GM23248 (cell line): Measurements from ENCODE around the gene NAPSA. TPM values are rescaled to one million over a fixed set of nuclear protein-coding genes. Genes with fewer than 3 reads are reported as not detected.

Experiments used
- DNase-seq: peaks from one replicate; pipeline ENCODE4 v3.0.0-alpha.2; 2015
- H2AFZ ChIP-seq: fragments of 200-600 bp; sonication (generic); 2 replicates; pipeline ENCODE4 v1.6.1; 2016; ENCODE audit warnings: antibody characterized with exemption
- H3F3A ChIP-seq: fragments of 200-600 bp; sonication (generic); 2 replicates; pipeline ENCODE4 v1.6.1; 2016; ENCODE audit warnings: mild to moderate bottlenecking, antibody characterized with exemption, mixed run types; ENCODE audit not compliant: insufficient read depth
- H3K27ac ChIP-seq: fragments of 200-600 bp; sonication (generic); 2 replicates; pipeline ENCODE4 v1.5.1; 2016; ENCODE audit warnings: mild to moderate bottlenecking
- H3K27me3 ChIP-seq: fragments of 200-600 bp; sonication (generic); replicated peaks from 2 replicates; pipeline ENCODE4 v1.6.1; 2016; ENCODE audit warnings: mild to moderate bottlenecking; ENCODE audit not compliant: insufficient read depth
- H3K36me3 ChIP-seq: fragments of 200-600 bp; sonication (generic); 2 replicates; pipeline ENCODE4 v1.6.1; 2016; ENCODE audit warnings: low read depth, mild to moderate bottlenecking
- H3K4me1 ChIP-seq: fragments of 200-600 bp; sonication (generic); 2 replicates; pipeline ENCODE4 v1.6.1; 2016; ENCODE audit warnings: mild to moderate bottlenecking; ENCODE audit not compliant: insufficient read depth
- H3K4me2 ChIP-seq: fragments of 200-600 bp; sonication (generic); one replicate; pipeline ENCODE4 v1.6.1; 2016; ENCODE audit warnings: mild to moderate bottlenecking; ENCODE audit not compliant: unreplicated experiment
- H3K4me3 ChIP-seq: fragments of 200-600 bp; sonication (generic); 2 replicates; pipeline ENCODE4 v1.5.1; 2016; ENCODE audit warnings: mild to moderate bottlenecking
- H3K79me2 ChIP-seq: fragments of 200-600 bp; sonication (generic); 2 replicates; pipeline ENCODE4 v1.6.1; 2016; ENCODE audit warnings: mild to moderate bottlenecking; ENCODE audit not compliant: insufficient read depth
- H3K9ac ChIP-seq: fragments of 200-600 bp; sonication (generic); 2 replicates; pipeline ENCODE4 v1.6.1; 2016; ENCODE audit warnings: mild to moderate bottlenecking
- H3K9me2 ChIP-seq: fragments of 200-600 bp; sonication (generic); 2 replicates; pipeline ENCODE4 v1.6.1; 2016; ENCODE audit warnings: mixed run types, mild to moderate bottlenecking, moderate library complexity; ENCODE audit not compliant: insufficient read depth
- H3K9me3 ChIP-seq: fragments of 200-600 bp; sonication (generic); one replicate; pipeline ENCODE4 v1.6.1; 2017; ENCODE audit warnings: low read depth
- H4K20me1 ChIP-seq: fragments of 200-600 bp; sonication (generic); 2 replicates; pipeline ENCODE4 v1.6.0; 2016; ENCODE audit not compliant: insufficient read depth
- EZH2 ChIP-seq: fragments of 200-600 bp; sonication (generic); IDR thresholded peaks from 2 replicates; pipeline ENCODE4 v1.6.1; 2018; ENCODE audit warnings: antibody characterized with exemption, mild to moderate bottlenecking; ENCODE audit not compliant: insufficient read depth, poor library complexity, severe bottlenecking
- EZH2phosphoT487 ChIP-seq: fragments of 200-600 bp; sonication (generic); IDR thresholded peaks from 2 replicates; pipeline ENCODE4 v1.6.1; 2018; ENCODE audit warnings: antibody characterized with exemption, moderate library complexity, mild to moderate bottlenecking, low read depth; ENCODE audit not compliant: insufficient read depth
- WGBS, 2 experiments: methylation state at CpG; one replicate each; pipeline ENCODE4 v1.1.6; 2015 to 2017; ENCODE audit warnings: low lambda C conversion rate in 2 of 2, low coverage in 1 of 2; ENCODE audit errors: missing lambda C conversion rate in 2 of 2; 5-methylcytosine and 5-hydroxymethylcytosine counted together
- in situ Hi-C: fragments of 300-500 bp; cut with MboI; formaldehyde crosslinking; loops from 2 replicates; pipeline ENCODE4 v1.15.0; 2020
- polyA plus RNA-seq: library from polyadenylated mRNA; unstranded; fragments of >200 nt; fragmentation: Nextera tagmentation; extraction: Ambion mirVana; gene quantifications from 2 replicates; pipeline ENCODE4 v1.2.1, GENCODE V29; 2016
- total RNA-seq: library from RNA; depleted of rRNA; stranded (reverse); fragments of >200 nt; shearing (Covaris generic); gene quantifications from 2 replicates; pipeline ENCODE4 v1.2.3, GENCODE V29; 2014

The NAPSA gene
- total and polyA plus RNA-seq, 2 experiments from 2014 or later: 0.15 to 0.32 TPM

DNA sequence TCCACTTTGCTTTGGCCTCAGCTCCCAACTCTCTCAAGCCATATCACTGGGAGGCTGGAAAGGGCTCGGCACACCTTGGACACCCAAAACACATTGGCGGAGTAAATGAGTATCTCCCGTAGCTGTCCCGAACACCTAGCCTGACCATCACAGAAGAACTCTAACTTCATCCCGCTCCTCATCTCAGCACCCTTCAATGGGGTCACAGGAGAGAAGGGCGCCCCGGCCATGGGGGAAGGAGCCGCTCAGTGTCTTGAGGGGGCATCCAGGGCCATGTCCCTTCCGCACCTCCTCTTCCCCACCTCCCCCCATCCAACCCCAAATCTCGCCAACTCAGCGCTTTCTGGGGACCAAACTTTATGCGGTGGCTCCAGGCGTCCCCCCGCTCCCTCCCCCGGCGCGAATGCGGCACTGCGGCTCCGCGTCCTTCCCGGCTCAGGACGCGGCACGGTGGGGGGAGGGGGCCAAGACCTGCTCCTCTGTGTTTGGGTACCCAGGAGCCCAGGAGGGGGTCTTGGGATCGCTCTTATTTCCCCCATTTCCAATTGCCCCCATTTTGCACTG lies 39.3 kb downstream of the NAPSA start:
- Histone ChIP-seq H3K27me3 (peaks cover 35% of the 10 kb centered on the region), H3K4me2 (no peak overlapping the region), H3K79me2 (no peaks in the 10 kb centered on the region), H2AFZ (no peak overlapping the region), H3K4me3 (no peak overlapping the region), H3K4me1 (no peaks in the 10 kb centered on the region), H3K27ac (no peak overlapping the region), H4K20me1 (no peaks in the 10 kb centered on the region), H3K36me3 (no peaks in the 10 kb centered on the region), H3K9ac (no peak overlapping the region), H3K9me3 (no peaks in the 10 kb centered on the region), H3F3A (no peaks in the 10 kb centered on the region), H3K9me2 (no peaks in the 10 kb centered on the region)
- 3 to 6% methylated on average over 25 to 26 of the region's 26 CpGs for WGBS, 2 experiments
- TF ChIP-seq EZH2 (no peak), EZH2phosphoT487 (no peak)
- in situ Hi-C loops: no loop called here
- no peak for DNase-seq

DNA sequence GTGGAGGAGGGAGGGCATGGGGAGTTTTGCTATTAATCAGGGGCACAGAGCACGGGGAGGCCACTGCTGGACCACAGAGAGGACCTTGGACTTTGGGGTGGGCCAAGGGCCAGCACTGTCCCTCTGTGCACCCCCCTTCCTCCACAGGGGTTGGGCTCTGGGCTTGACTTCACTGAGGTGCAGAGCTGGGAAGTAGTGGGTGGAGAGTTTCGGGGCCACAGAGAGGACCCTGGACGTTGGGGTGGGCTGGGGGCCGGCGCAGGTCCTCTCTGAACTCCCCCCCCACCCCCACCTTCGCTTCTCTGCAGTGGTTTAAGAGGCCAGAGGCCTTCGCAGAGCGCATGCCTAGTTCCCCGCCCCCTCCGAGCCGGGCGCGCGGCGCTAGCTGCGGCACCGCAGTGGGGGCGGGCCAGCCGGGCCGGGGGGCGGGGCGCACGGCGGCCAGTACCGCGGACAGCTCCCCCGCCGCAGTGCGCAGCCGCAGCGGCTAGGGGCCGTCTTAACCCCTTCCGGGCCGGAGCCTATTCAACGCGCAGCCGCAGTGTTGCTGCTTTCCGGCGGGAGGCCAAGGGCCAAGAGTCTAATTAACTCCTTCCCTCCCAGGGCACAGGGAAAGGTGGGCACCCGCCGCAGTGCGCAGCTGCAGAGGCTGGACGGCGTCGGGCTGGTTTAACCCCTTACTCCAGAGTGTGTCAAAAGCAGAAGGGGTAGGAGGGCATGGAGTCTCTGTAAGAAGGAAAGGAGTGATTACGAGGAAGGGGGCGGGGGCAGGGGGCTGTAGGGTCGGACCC lies 39.9 kb downstream of the NAPSA start:
- no peak overlapping the region for H3K4me3 ChIP-seq
- no peaks in the 10 kb centered on the region for H3F3A ChIP-seq
- TF ChIP-seq EZH2 (no peak), EZH2phosphoT487 (no peak)
- H3K36me3 ChIP-seq: no peaks in the 10 kb centered on the region
- no peak overlapping the region for H3K27ac ChIP-seq
- H3K4me1 ChIP-seq: no peaks in the 10 kb centered on the region
- no peak overlapping the region for H3K9ac ChIP-seq
- H3K79me2 ChIP-seq: no peaks in the 10 kb centered on the region
- peaks cover 33% of the 10 kb centered on the region for H3K27me3 ChIP-seq
- in situ Hi-C loops: no loop called here
- no peak overlapping the region for H2AFZ ChIP-seq
- WGBS, 2 experiments: 2 to 3% methylated on average over 32 to 43 of the region's 48 CpGs
- no peaks in the 10 kb centered on the region for H3K9me3 ChIP-seq
- H4K20me1 ChIP-seq: no peaks in the 10 kb centered on the region
- peak; percentile 79 for DNase-seq
- H3K4me2 ChIP-seq: no peak overlapping the region
- no peaks in the 10 kb centered on the region for H3K9me2 ChIP-seq

DNA sequence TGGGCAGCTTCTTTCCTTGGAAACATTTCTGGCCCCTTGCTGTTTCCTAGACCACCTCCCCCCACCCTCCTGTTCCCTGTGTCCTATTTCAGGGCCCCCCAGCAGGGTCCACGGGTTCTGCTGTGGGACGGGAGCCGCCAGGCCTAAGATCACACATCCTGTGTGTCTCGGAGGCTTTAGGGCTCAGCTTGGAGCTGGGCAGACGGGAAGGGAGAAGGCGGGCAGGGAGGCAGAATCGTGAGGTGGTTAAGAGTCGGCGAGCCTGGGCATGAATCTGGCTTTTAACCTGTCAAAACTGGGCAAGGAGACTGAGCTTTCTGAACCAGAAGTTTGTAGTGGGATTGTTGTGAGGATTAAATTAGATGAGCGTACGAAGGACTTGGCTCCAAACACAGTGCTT lies 41.1 kb downstream of the NAPSA start:
- H2AFZ ChIP-seq: no peak overlapping the region
- no peak overlapping the region for H3K9ac ChIP-seq
- H3K4me3 ChIP-seq: no peak overlapping the region
- no peaks in the 10 kb centered on the region for H3K79me2 ChIP-seq
- in situ Hi-C loops: no loop called here
- no peaks in the 10 kb centered on the region for H3K36me3 ChIP-seq
- no peaks in the 10 kb centered on the region for H3K9me2 ChIP-seq
- TF ChIP-seq EZH2phosphoT487 (no peak), EZH2 (no peak)
- H3K9me3 ChIP-seq: no peaks in the 10 kb centered on the region
- 32 to 39% methylated on average over 11 of the region's 11 CpGs for WGBS, 2 experiments
- no peaks in the 10 kb centered on the region for H3F3A ChIP-seq
- no peak overlapping the region for H3K4me2 ChIP-seq
- no peak overlapping the region for H3K27ac ChIP-seq
- DNase-seq: no peak
- H4K20me1 ChIP-seq: no peaks in the 10 kb centered on the region
- peaks cover 21% of the 10 kb centered on the region for H3K27me3 ChIP-seq
- H3K4me1 ChIP-seq: no peaks in the 10 kb centered on the region

DNA sequence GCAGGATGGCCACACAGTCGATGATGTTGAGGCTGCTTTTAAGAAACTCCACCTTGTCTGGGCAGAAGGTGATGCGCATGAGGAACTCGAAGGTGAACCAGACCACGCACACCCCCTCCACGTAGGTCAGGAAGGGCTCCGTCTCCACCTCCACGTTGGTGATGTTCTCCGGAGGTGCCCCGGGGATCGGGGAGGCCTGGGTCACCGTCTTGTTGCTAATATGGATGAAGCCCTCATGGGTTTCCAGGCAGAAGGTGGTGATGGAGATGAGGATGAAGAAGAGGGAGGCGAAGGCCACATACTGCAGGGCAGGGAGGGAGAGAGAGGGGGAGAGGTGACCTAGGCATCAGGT lies 41.7 kb downstream of the NAPSA start:
- Histone ChIP-seq H3K4me2 (no peak overlapping the region), H3K4me1 (no peaks in the 10 kb centered on the region), H3K79me2 (no peaks in the 10 kb centered on the region), H3K27ac (no peak overlapping the region), H3K9me3 (no peaks in the 10 kb centered on the region), H3K27me3 (peaks cover 20% of the 10 kb centered on the region), H3K9ac (no peak overlapping the region), H3K4me3 (no peak overlapping the region), H3K9me2 (no peaks in the 10 kb centered on the region), H4K20me1 (no peaks in the 10 kb centered on the region), H3K36me3 (no peaks in the 10 kb centered on the region), H3F3A (no peaks in the 10 kb centered on the region), H2AFZ (no peak overlapping the region)
- no peak for DNase-seq
- in situ Hi-C loops: no loop called here
- 62 to 64% methylated on average over 12 of the region's 12 CpGs for WGBS, 2 experiments
- no peak for TF ChIP-seq EZH2
- no peak for TF ChIP-seq EZH2phosphoT487
